NB4 (cell line): ENCODE results near the gene OR2C3.

Experiments
- DNase-seq: peaks from one replicate; pipeline ENCODE4 v3.0.0; 2010; ENCODE audit warnings: low read depth
- H3K4me3 ChIP-seq: one replicate; pipeline ENCODE4 v1.5.1; 2011; ENCODE audit warnings: mild to moderate bottlenecking, low read depth, low read length, moderate library complexity
- MYC ChIP-seq: IDR thresholded peaks from 2 replicates; pipeline ENCODE4 v1.6.1; 2011; ENCODE audit warnings: low read depth, low read length
- POLR2A ChIP-seq: IDR thresholded peaks from 2 replicates; pipeline ENCODE4 v1.6.1; 2011; ENCODE audit warnings: mild to moderate bottlenecking; ENCODE audit not compliant: insufficient read length; ENCODE audit errors: extremely low read depth
- TF ChIP-seq, protein P1 (sequence below): IDR thresholded peaks from 2 replicates; pipeline ENCODE4 v1.6.1; 2011; ENCODE audit warnings: low read depth, low read length
- TF ChIP-seq, protein P2 (sequence below): IDR thresholded peaks from one replicate; pipeline ENCODE4 v1.5.1; 2012; ENCODE audit warnings: low read depth, low read length

Gene OR2C3

DNA sequence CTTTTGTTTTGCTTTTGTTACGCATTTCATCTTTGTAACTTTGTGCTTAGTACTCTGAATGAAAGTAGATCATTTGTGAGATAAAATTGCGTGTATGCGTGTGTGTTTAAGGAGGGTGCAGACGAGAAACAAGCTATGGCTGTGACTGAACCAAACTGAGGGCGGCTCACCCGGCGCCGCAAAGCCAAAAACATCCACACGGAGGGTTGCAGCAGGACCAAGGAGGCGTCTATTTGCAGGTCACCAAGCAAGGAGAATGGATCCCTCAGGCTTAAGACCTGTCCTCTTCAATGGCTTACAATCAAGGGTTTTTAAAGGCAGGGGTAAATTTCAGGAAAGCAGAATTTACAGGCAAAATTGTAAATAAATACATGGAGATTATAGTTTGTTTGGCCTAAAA, 25.5 kb upstream of the OR2C3 start:
- no peak for DNase-seq
- no peak overlapping the region for H3K4me3 ChIP-seq
- TF ChIP-seq, protein P1, sequence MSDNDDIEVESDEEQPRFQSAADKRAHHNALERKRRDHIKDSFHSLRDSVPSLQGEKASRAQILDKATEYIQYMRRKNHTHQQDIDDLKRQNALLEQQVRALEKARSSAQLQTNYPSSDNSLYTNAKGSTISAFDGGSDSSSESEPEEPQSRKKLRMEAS: no peak
- TF ChIP-seq, protein P2, sequence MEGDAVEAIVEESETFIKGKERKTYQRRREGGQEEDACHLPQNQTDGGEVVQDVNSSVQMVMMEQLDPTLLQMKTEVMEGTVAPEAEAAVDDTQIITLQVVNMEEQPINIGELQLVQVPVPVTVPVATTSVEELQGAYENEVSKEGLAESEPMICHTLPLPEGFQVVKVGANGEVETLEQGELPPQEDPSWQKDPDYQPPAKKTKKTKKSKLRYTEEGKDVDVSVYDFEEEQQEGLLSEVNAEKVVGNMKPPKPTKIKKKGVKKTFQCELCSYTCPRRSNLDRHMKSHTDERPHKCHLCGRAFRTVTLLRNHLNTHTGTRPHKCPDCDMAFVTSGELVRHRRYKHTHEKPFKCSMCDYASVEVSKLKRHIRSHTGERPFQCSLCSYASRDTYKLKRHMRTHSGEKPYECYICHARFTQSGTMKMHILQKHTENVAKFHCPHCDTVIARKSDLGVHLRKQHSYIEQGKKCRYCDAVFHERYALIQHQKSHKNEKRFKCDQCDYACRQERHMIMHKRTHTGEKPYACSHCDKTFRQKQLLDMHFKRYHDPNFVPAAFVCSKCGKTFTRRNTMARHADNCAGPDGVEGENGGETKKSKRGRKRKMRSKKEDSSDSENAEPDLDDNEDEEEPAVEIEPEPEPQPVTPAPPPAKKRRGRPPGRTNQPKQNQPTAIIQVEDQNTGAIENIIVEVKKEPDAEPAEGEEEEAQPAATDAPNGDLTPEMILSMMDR: no peak
- TF ChIP-seq POLR2A: no peak
- TF ChIP-seq MYC: no peak

DNA sequence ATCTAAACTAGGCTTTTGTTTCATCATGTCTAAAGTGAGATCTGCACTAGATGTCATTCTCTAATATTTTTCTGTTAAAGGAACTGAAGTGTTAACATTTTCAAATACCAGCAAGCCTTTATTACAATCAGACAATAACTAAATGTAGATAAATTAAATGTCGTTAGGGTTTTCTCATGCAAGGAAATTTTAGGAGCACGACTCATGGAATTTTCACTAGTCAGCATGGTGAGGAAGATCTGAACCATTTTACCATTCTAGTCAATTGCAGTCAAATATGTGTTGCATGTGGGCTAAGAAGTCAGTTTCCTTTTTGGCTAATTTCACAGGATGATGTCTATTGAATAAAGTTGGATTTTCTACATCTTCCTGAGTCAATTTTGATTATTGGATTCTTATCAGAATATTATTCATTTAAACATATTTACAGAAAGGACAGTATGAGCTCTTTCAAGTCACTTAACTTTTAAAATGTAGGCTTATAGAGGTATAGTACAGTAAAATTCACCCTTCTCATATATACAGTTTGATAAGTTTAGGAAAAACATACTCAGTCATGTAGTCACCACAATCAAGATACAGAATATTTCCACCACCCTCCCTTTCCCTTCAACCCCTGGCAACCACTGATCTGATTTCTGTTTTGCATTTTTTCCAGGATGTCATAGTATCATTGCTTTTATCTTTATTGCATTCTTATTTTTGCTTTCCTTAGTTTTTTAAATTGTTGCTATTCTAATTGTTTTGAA, 21.9 kb upstream of the OR2C3 start:
- H3K4me3 ChIP-seq: no peak overlapping the region
- no peak for DNase-seq
- TF ChIP-seq, protein P2: no peak
- TF ChIP-seq MYC: no peak
- TF ChIP-seq, protein P1: no peak
- TF ChIP-seq POLR2A: no peak

DNA sequence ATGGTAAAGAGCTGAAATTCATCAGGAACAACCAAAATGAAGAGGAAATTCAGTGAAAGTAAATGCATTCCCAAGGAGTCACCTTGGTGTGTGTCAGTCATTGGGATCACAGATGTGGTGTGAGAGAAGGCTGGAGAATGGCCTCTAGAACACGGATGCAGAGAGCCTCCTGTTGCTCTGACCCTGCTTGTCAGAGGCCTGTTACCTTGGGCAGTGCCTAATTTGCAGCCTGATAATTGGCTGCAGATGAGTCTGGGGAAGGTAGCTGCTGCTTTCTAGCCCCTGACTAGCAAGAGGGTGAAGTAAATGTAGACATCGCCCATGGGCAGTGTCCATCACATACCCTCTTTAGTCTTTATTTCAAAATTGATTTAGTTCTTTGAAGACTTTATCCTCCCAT, 16.0 kb upstream of the OR2C3 start:
- no peak for DNase-seq
- no peak overlapping the region for H3K4me3 ChIP-seq
- TF ChIP-seq, protein P2: no peak
- TF ChIP-seq MYC: no peak
- TF ChIP-seq, protein P1: no peak
- no peak for TF ChIP-seq POLR2A

DNA sequence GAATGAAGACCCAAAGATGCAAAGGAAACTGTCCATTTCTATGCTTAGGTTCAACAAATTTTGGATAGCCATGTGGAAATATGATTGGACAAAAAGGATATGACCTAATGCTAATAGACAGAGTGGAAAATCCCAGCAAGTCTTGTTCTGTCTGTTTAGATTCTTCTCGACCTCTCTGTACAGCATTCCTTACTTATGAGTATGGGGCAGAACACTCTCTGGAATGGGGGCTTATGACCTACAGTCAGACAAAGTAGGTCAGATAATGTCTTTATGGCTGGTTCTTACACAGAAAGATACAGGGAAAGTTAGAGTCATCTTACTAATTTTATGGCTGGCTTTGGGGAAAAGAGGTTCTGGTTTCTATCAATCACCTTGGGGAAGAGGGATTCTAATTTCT, 15.5 kb upstream of the OR2C3 start:
- DNase-seq: no peak
- TF ChIP-seq MYC (no peak), POLR2A (no peak)
- TF ChIP-seq, protein P2: no peak
- TF ChIP-seq, protein P1: no peak
- no peak overlapping the region for H3K4me3 ChIP-seq

DNA sequence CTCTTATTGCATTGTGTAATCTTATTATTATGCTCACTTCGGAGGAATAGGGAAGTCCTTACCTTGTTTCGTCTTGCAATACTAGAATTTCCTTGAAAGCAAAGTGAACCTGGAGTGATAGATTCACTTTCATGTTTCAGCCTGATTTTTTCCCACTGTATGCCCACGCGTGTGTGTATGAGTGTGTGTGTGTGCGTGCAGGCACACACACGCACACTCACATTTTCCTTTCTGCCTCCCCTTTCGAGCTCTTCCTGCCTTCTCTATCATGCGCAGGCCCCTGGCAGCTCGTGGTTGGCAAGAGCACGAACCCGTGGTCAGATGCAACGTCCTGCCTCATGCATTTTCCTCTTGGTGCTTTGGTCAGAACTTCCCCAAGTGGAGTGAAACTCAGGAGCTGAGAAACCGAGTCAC, 12.5 kb upstream of the OR2C3 start, which contains the start of gene GCSAML:
TSS of gene GCSAML (plus strand) at position 366 of the 414 bp plus-strand sequence. CDS start 58 bp downstream, outside the sequence.
- peak; percentile 44 for DNase-seq
- H3K4me3 ChIP-seq: no peak within 1 kb of the TSS
- TF ChIP-seq, protein P2: no peak
- TF ChIP-seq MYC (no peak), POLR2A (no peak)
- TF ChIP-seq, protein P1: no peak

DNA sequence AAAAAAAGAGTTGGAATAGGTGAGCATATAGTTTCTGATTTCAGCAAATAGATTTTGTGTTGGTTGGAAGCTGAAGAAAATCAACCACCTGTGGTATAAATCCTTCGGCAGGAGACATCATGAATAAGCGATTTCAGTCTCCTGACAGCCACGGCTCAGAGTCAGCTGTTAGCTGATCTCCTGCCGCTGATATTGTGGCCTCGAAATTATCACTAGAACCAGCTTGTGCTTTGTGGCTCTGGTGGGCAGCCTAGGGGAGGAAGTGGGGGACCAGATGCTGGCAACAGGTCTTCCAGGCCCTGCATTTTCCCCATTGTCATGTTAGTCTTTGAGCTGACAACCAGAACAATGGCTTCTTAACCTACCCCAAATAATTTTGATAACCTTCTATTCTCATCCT, 11.9 kb upstream of the OR2C3 start:
- H3K4me3 ChIP-seq: no peak overlapping the region
- TF ChIP-seq MYC: no peak
- no peak for TF ChIP-seq POLR2A
- TF ChIP-seq, protein P1: peak; percentile 60; the same call in 1 of the 2 replicates
- TF ChIP-seq, protein P2: no peak
- DNase-seq: peak; percentile 67
